Measurements from ENCODE around the gene NOL9. TPM values are rescaled to one million over a fixed set of nuclear protein-coding genes. Genes with fewer than 3 reads are reported as not detected.
A peak's percentile ranks its signal among the peaks of the same experiment; 100 is the strongest.

NOL9 gene
- total and polyA plus RNA-seq, 2 of the 13 experiments (the other 11 are each of a cell fraction or from before 2014, with no cell fraction given): 18.0 to 24.7 TPM

DNA sequence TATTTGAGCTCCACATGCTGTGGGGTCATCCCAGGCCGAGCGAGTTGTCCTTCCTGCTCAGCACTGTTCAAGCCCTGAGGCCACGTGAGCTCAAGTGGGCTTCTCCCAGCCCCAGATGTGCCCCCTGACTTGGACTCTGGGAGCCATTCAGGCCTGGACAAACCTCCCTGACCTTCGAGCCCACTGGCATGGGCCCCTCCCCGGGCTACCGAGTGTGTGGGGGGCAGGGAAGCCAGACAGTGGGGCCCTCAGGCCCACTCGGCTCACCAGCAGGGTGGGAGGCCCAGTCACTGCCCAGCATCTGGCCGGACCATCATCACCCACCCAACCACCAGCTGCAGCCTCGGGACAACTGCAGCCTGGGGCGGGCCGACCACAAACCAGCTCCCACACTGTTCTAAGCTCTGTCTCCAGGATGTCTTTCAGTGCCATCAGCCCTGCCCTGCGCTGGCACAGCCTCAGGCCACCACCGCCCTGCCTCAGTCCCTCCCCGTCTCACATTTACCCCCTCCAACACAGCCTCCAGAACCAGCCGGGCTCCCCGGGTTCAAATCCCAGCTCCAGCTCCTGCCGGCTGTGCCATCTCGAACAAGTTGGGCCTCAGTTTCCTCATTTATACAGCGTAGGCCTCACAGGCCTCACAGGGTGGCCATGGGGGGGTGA is 41.9 kb downstream of the NOL9 start (continued):
- TF ChIP-seq, protein P1, sequence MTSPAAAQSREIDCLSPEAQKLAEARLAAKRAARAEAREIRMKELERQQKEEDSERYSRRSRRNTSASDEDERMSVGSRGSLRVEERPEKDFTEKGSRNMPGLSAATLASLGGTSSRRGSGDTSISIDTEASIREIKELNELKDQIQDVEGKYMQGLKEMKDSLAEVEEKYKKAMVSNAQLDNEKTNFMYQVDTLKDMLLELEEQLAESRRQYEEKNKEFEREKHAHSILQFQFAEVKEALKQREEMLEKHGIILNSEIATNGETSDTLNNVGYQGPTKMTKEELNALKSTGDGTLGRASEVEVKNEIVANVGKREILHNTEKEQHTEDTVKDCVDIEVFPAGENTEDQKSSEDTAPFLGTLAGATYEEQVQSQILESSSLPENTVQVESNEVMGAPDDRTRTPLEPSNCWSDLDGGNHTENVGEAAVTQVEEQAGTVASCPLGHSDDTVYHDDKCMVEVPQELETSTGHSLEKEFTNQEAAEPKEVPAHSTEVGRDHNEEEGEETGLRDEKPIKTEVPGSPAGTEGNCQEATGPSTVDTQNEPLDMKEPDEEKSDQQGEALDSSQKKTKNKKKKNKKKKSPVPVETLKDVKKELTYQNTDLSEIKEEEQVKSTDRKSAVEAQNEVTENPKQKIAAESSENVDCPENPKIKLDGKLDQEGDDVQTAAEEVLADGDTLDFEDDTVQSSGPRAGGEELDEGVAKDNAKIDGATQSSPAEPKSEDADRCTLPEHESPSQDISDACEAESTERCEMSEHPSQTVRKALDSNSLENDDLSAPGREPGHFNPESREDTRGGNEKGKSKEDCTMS (CRISPR knock-in tag; conservative IDR thresholded peaks at IDR 0.05): no peak
- no peak for TF ChIP-seq NPAS2 (CRISPR knock-in tag; IDR thresholded peaks at IDR 0.05; ENCODE audit: borderline replicate concordance)
- 0 out of 2 replicates have a peak, but pooled peaks have one; percentile 39 for TF ChIP-seq HES4 (CRISPR knock-in tag; IDR thresholded peaks at IDR 0.05; ENCODE audit: borderline replicate concordance)
- TF ChIP-seq ZNF558 (CRISPR knock-in tag; IDR thresholded peaks at IDR 0.05; ENCODE audit: borderline replicate concordance): 0 out of 2 replicates have a peak, but pooled peaks have one; percentile 49
- TF ChIP-seq ZBTB20 (CRISPR knock-in tag; IDR thresholded peaks at IDR 0.05; ENCODE audit: borderline replicate concordance, low read depth): peak; percentile 24; the same call in 1 of the 2 replicates
- TF ChIP-seq ZNF569 (CRISPR knock-in tag; IDR thresholded peaks at IDR 0.05; ENCODE audit: borderline replicate concordance): no peak
- no peak for TF ChIP-seq PHB2 (IDR thresholded peaks at IDR 0.05; ENCODE audit: partially characterized antibody)
- TF ChIP-seq, protein P2, sequence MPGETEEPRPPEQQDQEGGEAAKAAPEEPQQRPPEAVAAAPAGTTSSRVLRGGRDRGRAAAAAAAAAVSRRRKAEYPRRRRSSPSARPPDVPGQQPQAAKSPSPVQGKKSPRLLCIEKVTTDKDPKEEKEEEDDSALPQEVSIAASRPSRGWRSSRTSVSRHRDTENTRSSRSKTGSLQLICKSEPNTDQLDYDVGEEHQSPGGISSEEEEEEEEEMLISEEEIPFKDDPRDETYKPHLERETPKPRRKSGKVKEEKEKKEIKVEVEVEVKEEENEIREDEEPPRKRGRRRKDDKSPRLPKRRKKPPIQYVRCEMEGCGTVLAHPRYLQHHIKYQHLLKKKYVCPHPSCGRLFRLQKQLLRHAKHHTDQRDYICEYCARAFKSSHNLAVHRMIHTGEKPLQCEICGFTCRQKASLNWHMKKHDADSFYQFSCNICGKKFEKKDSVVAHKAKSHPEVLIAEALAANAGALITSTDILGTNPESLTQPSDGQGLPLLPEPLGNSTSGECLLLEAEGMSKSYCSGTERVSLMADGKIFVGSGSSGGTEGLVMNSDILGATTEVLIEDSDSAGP (CRISPR knock-in tag; IDR thresholded peaks at IDR 0.05; ENCODE audit: borderline replicate concordance): peak; percentile 62; the same call in 1 of the 2 replicates
- TF ChIP-seq MBNL3 (CRISPR knock-in tag; conservative IDR thresholded peaks at IDR 0.05): no peak
- TF ChIP-seq, protein P3, sequence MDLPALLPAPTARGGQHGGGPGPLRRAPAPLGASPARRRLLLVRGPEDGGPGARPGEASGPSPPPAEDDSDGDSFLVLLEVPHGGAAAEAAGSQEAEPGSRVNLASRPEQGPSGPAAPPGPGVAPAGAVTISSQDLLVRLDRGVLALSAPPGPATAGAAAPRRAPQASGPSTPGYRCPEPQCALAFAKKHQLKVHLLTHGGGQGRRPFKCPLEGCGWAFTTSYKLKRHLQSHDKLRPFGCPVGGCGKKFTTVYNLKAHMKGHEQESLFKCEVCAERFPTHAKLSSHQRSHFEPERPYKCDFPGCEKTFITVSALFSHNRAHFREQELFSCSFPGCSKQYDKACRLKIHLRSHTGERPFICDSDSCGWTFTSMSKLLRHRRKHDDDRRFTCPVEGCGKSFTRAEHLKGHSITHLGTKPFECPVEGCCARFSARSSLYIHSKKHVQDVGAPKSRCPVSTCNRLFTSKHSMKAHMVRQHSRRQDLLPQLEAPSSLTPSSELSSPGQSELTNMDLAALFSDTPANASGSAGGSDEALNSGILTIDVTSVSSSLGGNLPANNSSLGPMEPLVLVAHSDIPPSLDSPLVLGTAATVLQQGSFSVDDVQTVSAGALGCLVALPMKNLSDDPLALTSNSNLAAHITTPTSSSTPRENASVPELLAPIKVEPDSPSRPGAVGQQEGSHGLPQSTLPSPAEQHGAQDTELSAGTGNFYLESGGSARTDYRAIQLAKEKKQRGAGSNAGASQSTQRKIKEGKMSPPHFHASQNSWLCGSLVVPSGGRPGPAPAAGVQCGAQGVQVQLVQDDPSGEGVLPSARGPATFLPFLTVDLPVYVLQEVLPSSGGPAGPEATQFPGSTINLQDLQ (CRISPR knock-in tag; IDR thresholded peaks at IDR 0.05): 0 out of 2 replicates have a peak, but pooled peaks have one; percentile 52
- TF ChIP-seq, protein P4, sequence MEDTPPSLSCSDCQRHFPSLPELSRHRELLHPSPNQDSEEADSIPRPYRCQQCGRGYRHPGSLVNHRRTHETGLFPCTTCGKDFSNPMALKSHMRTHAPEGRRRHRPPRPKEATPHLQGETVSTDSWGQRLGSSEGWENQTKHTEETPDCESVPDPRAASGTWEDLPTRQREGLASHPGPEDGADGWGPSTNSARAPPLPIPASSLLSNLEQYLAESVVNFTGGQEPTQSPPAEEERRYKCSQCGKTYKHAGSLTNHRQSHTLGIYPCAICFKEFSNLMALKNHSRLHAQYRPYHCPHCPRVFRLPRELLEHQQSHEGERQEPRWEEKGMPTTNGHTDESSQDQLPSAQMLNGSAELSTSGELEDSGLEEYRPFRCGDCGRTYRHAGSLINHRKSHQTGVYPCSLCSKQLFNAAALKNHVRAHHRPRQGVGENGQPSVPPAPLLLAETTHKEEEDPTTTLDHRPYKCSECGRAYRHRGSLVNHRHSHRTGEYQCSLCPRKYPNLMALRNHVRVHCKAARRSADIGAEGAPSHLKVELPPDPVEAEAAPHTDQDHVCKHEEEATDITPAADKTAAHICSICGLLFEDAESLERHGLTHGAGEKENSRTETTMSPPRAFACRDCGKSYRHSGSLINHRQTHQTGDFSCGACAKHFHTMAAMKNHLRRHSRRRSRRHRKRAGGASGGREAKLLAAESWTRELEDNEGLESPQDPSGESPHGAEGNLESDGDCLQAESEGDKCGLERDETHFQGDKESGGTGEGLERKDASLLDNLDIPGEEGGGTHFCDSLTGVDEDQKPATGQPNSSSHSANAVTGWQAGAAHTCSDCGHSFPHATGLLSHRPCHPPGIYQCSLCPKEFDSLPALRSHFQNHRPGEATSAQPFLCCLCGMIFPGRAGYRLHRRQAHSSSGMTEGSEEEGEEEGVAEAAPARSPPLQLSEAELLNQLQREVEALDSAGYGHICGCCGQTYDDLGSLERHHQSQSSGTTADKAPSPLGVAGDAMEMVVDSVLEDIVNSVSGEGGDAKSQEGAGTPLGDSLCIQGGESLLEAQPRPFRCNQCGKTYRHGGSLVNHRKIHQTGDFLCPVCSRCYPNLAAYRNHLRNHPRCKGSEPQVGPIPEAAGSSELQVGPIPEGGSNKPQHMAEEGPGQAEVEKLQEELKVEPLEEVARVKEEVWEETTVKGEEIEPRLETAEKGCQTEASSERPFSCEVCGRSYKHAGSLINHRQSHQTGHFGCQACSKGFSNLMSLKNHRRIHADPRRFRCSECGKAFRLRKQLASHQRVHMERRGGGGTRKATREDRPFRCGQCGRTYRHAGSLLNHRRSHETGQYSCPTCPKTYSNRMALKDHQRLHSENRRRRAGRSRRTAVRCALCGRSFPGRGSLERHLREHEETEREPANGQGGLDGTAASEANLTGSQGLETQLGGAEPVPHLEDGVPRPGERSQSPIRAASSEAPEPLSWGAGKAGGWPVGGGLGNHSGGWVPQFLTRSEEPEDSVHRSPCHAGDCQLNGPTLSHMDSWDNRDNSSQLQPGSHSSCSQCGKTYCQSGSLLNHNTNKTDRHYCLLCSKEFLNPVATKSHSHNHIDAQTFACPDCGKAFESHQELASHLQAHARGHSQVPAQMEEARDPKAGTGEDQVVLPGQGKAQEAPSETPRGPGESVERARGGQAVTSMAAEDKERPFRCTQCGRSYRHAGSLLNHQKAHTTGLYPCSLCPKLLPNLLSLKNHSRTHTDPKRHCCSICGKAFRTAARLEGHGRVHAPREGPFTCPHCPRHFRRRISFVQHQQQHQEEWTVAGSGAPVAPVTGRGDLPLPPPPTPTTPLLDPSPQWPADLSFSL (CRISPR knock-in tag; IDR thresholded peaks at IDR 0.05): no peak
- TF ChIP-seq ZNF703 (CRISPR knock-in tag; IDR thresholded peaks at IDR 0.05; ENCODE audit: borderline replicate concordance): no peak
